Stomach (tissue), 9 donors: ENCODE data around the gene PMM2. TPM values are rescaled to one million over a fixed set of nuclear protein-coding genes. Genes with fewer than 3 reads are reported as not detected.
"Not testable (repeated sequence)": the region's sequence is repeated elsewhere in the genome, so short reads cannot be mapped to it uniquely, and the experiment has no call there.

Source experiments
- DNase-seq, 2 donors: peaks; one replicate each; pipeline versions ENCODE4 v3.0.0 to v3.0.0-alpha.2; 2013 to 2019
- H3K27ac ChIP-seq, 5 donors: fragments of 200-600 bp in 4 of 5; sonication (generic) in 4 of 5; one replicate each; pipeline ENCODE4 v1.5.1; 2013 to 2019; ENCODE audit warnings: mild to moderate bottlenecking in 1 of 5, moderate library complexity in 1 of 5
- H3K27me3 ChIP-seq, 3 donors: fragments of 200-600 bp; sonication (generic); one replicate each; pipeline ENCODE4 v1.5.1; 2017 to 2019; ENCODE audit warnings: mixed run types in 1 of 3
- H3K36me3 ChIP-seq, 4 donors: fragments of 200-600 bp; sonication (generic); 1 replicate in 3 of 4; 2 replicates in 1 of 4; pipeline ENCODE4 v1.5.1; 2016 to 2019
- H3K4me1 ChIP-seq, 4 donors: fragments of 200-600 bp; sonication (generic); one replicate each; pipeline ENCODE4 v1.5.1; 2016 to 2019
- H3K4me3 ChIP-seq, 4 donors: fragments of 200-600 bp; sonication (generic) in 3 of 4; one replicate each; pipeline ENCODE4 v1.5.1; 2016 to 2019; ENCODE audit warnings: mild to moderate bottlenecking in 1 of 4
- H3K9me3 ChIP-seq, 4 donors: fragments of 200-600 bp; sonication (generic); one replicate each; pipeline ENCODE4 v1.5.1; 2016 to 2019
- CTCF ChIP-seq, 7 experiments: fragments of 450-650 bp in 4 of 7; fragments of 200-600 bp in 3 of 7; sonication (generic) in 3 of 7; IDR thresholded peaks; one replicate each; pipeline ENCODE4 v1.5.1; 2016 to 2019; ENCODE audit warnings: antibody characterized with exemption in 7 of 7, control low read depth in 2 of 7, mild to moderate bottlenecking in 1 of 7
- EP300 ChIP-seq: sonication (generic); formaldehyde crosslinking; IDR thresholded peaks from one replicate; pipeline ENCODE4 v1.6.1; 2017; ENCODE audit warnings: antibody characterized with exemption
- POLR2A ChIP-seq, 4 donors: fragments of 450-650 bp; IDR thresholded peaks; one replicate each; pipeline ENCODE4 v1.6.1; 2016; ENCODE audit warnings: antibody characterized with exemption in 4 of 4, control low read depth in 2 of 4, mild to moderate bottlenecking in 1 of 4, moderate library complexity in 1 of 4
- POLR2AphosphoS5 ChIP-seq, 3 donors: sonication (generic); formaldehyde crosslinking; IDR thresholded peaks; one replicate each; pipeline ENCODE4 v1.6.1; 2016; ENCODE audit warnings: antibody characterized with exemption in 3 of 3
- WGBS, 5 donors: extraction: QIAGEN DNeasy Blood & Tissue Kit in 3 of 5; methylation state at CpG; one replicate each; pipeline versions ENCODE4 v1.1.5 to v1.1.7; 2013 to 2018; 5-methylcytosine and 5-hydroxymethylcytosine counted together
- intact Hi-C: fragments of 100-400 bp; cut with DNase I; formaldehyde crosslinking; loops from one replicate; pipeline ENCODE4 v1.15.1; 2023; ENCODE audit warnings: low total_unique reads
- polyA plus RNA-seq, 3 donors: library from polyadenylated mRNA; stranded (reverse); fragments of 200-250 nt; gene quantifications; one replicate each; pipeline ENCODE4 v1.2.3, GENCODE V29; 2013
- total RNA-seq, 5 donors: library from RNA; depleted of rRNA; stranded (reverse); fragments of >200 nt; gene quantifications; one replicate each; pipeline versions ENCODE4 v1.1.0 to v1.2.3, GENCODE V29; 2014 to 2016
- donor health status: healthy with polysubstance abuse.
- donor health status: Bipolar disorder and iron deficiency.
- donor health status: healthy.

The PMM2 gene
- total and polyA plus RNA-seq, 8 donors, result 15.1 to 89.3 (median 40.4) TPM

GRCh38 chr16:8798174-8798527 is 512 bp downstream of the PMM2 start:
- peak in 1 of 2 donors; percentile 44 for DNase-seq
- Histone ChIP-seq H3K27ac (peak overlapping the region; percentile 85 to 90 (median 86)), H3K36me3 (peaks cover 16 to 26% (median 20%) of the 10 kb centered on the region in 4 donors), H3K9me3 (no peaks in the 10 kb centered on the region), H3K4me1 (peaks cover 20 to 56% (median 44%) of the 10 kb centered on the region in 4 donors), H3K27me3 (no peaks in the 10 kb centered on the region), H3K4me3 (peak overlapping the region; percentile 66 to 97 (median 96))
- intact Hi-C loops, result loop anchor here (10.0 kb wide), 1 partner anchor 133 kb away; no protein-coding TSS in a partner anchor
- TF ChIP-seq POLR2A (IDR thresholded peaks at IDR 0.05) (no peak), EP300 (no peak), CTCF (IDR thresholded peaks at IDR 0.05) (no peak), POLR2AphosphoS5 (IDR thresholded peaks at IDR 0.05) (no peak)
- 0 to 1% (median 1%) methylated on average over 6 of the region's 6 CpGs for WGBS, 5 donors

GRCh38 chr16:8798535-8799157 is 1.0 kb downstream of the PMM2 start:
- Histone ChIP-seq H3K27ac (peak overlapping the region in 4 of 5 donors; percentile 85 to 90 (median 88)), H3K4me1 (peaks cover 20 to 56% (median 44%) of the 10 kb centered on the region in 4 donors), H3K36me3 (peaks cover 18 to 31% (median 25%) of the 10 kb centered on the region in 4 donors), H3K9me3 (no peaks in the 10 kb centered on the region), H3K4me3 (peak overlapping the region; percentile 66 to 97 (median 96)), H3K27me3 (no peaks in the 10 kb centered on the region)
- WGBS, 5 donors, result 29 to 42% (median 32%) methylated on average over 7 of the region's 7 CpGs
- intact Hi-C loops, result loop anchor here (10.0 kb wide), 1 partner anchor 134 kb away; no protein-coding TSS in a partner anchor
- no peak for TF ChIP-seq POLR2AphosphoS5 (IDR thresholded peaks at IDR 0.05)
- no peak for TF ChIP-seq CTCF (IDR thresholded peaks at IDR 0.05)
- TF ChIP-seq EP300, result no peak
- TF ChIP-seq POLR2A (IDR thresholded peaks at IDR 0.05), result no peak
- peak in 1 of 2 donors; percentile 20 for DNase-seq

- H3K27me3 ChIP-seq, result no peaks in the 10 kb centered on the region
- H3K4me3 ChIP-seq, result no peak overlapping the region
- DNase-seq, result no peak
- H3K4me1 ChIP-seq, result peaks cover 20 to 39% (median 31%) of the 10 kb centered on the region in 4 donors
- intact Hi-C loops, result loop anchor here (10.0 kb wide), 1 partner anchor 83 kb away; the partner anchor contains the start of gene LITAFD
- no peaks in the 10 kb centered on the region for H3K9me3 ChIP-seq
- H3K36me3 ChIP-seq, result peaks cover 42 to 61% (median 55%) of the 10 kb centered on the region in 4 donors
- WGBS, 5 donors, result 85 to 92% (median 90%) methylated on average over 4 of the region's 4 CpGs
- H3K27ac ChIP-seq, result no peak overlapping the region
- no peak for TF ChIP-seq POLR2A (IDR thresholded peaks at IDR 0.05)
- no peak for TF ChIP-seq EP300
- no peak for TF ChIP-seq CTCF (IDR thresholded peaks at IDR 0.05)
- no peak for TF ChIP-seq POLR2AphosphoS5 (IDR thresholded peaks at IDR 0.05)
These were observed 4.1 kb downstream of the PMM2 start for GRCh38 chr16:8801701-8802100.

- intact Hi-C loops, result loop anchor here (10.0 kb wide), 1 partner anchor 81 kb away; the partner anchor contains the start of gene LITAFD
- H3K36me3 ChIP-seq, result peaks cover 60 to 82% (median 76%) of the 10 kb centered on the region in 4 donors
- H3K27me3 ChIP-seq, DNase-seq, H3K4me3 ChIP-seq, H3K27ac ChIP-seq, H3K9me3 ChIP-seq: not testable (repeated sequence)
- WGBS, 5 donors, result 88 to 93% (median 91%) methylated on average over 12 of the region's 12 CpGs
- peaks cover 14 to 27% (median 22%) of the 10 kb centered on the region in 4 donors for H3K4me1 ChIP-seq
These were observed 6.1 kb downstream of the PMM2 start for GRCh38 chr16:8803733-8804132.

- no peak overlapping the region for H3K4me3 ChIP-seq
- peaks cover 66 to 87% (median 81%) of the 10 kb centered on the region in 4 donors for H3K36me3 ChIP-seq
- no peaks in the 10 kb centered on the region for H3K9me3 ChIP-seq
- H3K4me1 ChIP-seq, result peaks cover 10 to 21% (median 16%) of the 10 kb centered on the region in 4 donors
- no peak overlapping the region for H3K27ac ChIP-seq
- intact Hi-C loops, result loop anchor here (10.0 kb wide), 1 partner anchor 80 kb away; the partner anchor contains the start of gene LITAFD
- no peak for TF ChIP-seq POLR2A (IDR thresholded peaks at IDR 0.05)
- no peak for TF ChIP-seq EP300
- TF ChIP-seq POLR2AphosphoS5 (IDR thresholded peaks at IDR 0.05), result no peak
- TF ChIP-seq CTCF (IDR thresholded peaks at IDR 0.05), result no peak
- no peak for DNase-seq
- WGBS, 5 donors, result 80 to 86% (median 83%) methylated on average over 6 of the region's 6 CpGs
- no peaks in the 10 kb centered on the region for H3K27me3 ChIP-seq
These were observed 6.7 kb downstream of the PMM2 start for GRCh38 chr16:8804313-8804712.
